ENCODE results near the gene PTPRO.
A peak's percentile ranks its signal among the peaks of the same experiment; 100 is the strongest.
"Not testable (repeated sequence)": the region's sequence is repeated elsewhere in the genome, so short reads cannot be mapped to it uniquely, and the experiment has no call there.

The PTPRO gene

GRCh38 chr12:15592934-15593333, 270.6 kb downstream of the PTPRO start:
- DNase-seq (ENCODE audit: extremely low spot score, insufficient read length, low read depth) (no peak), FAIRE-seq (no peak)

GRCh38 chr12:15596174-15596573, 273.9 kb downstream of the PTPRO start:
- FAIRE-seq = no peak
- DNase-seq (ENCODE audit: extremely low spot score, insufficient read length, low read depth) = no peak

- no peak for FAIRE-seq
- no peak for DNase-seq (ENCODE audit: extremely low spot score, insufficient read length, low read depth)
These were observed 275.0 kb downstream of the PTPRO start for GRCh38 chr12:15597125-15597830.

GRCh38 chr12:15599266-15600037, 277.1 kb downstream of the PTPRO start:
- DNase-seq (ENCODE audit: extremely low spot score, insufficient read length, low read depth) = no peak
- FAIRE-seq = peak; percentile 15

- FAIRE-seq (peak; percentile 29), DNase-seq (ENCODE audit: extremely low spot score, insufficient read length, low read depth) (no peak)
These were observed 278.1 kb downstream of the PTPRO start for GRCh38 chr12:15600223-15600935.

- DNase-seq (ENCODE audit: extremely low spot score, insufficient read length, low read depth) (no peak), FAIRE-seq (no peak)
These were observed 279.0 kb downstream of the PTPRO start for GRCh38 chr12:15601210-15601800.

- no peak for FAIRE-seq
- DNase-seq (ENCODE audit: extremely low spot score, insufficient read length, low read depth) = no peak
These were observed 279.9 kb downstream of the PTPRO start for GRCh38 chr12:15602051-15602672.

- DNase-seq (ENCODE audit: extremely low spot score, insufficient read length, low read depth) = no peak
- FAIRE-seq = no peak
These were observed 281.3 kb downstream of the PTPRO start for GRCh38 chr12:15603474-15604085.

- DNase-seq (ENCODE audit: extremely low spot score, insufficient read length, low read depth) (no peak), FAIRE-seq (no peak)
These were observed 283.7 kb downstream of the PTPRO start for GRCh38 chr12:15605881-15606590.

- DNase-seq (ENCODE audit: extremely low spot score, insufficient read length, low read depth) (no peak), FAIRE-seq (no peak)
These were observed 286.1 kb downstream of the PTPRO start for GRCh38 chr12:15608406-15608805.

- no peak for DNase-seq (ENCODE audit: extremely low spot score, insufficient read length, low read depth)
- FAIRE-seq = no peak
These were observed 286.6 kb downstream of the PTPRO start for GRCh38 chr12:15608941-15609340.

- DNase-seq (ENCODE audit: extremely low spot score, insufficient read length, low read depth) (no peak), FAIRE-seq (no peak)
These were observed 291.7 kb downstream of the PTPRO start for GRCh38 chr12:15613981-15614380.

GRCh38 chr12:15616495-15616894, 294.2 kb downstream of the PTPRO start:
- FAIRE-seq; DNase-seq (ENCODE audit: extremely low spot score, insufficient read length, low read depth): not testable (repeated sequence)

- DNase-seq (ENCODE audit: extremely low spot score, insufficient read length, low read depth) (no peak), FAIRE-seq (no peak)
These were observed 298.6 kb downstream of the PTPRO start for GRCh38 chr12:15620741-15621539.

- no peak for DNase-seq (ENCODE audit: extremely low spot score, insufficient read length, low read depth)
- no peak for FAIRE-seq
These were observed 302.8 kb downstream of the PTPRO start for GRCh38 chr12:15625075-15625474.

GRCh38 chr12:15627995-15628945, 306.0 kb downstream of the PTPRO start:
- FAIRE-seq = no peak
- no peak for DNase-seq (ENCODE audit: extremely low spot score, insufficient read length, low read depth)

GRCh38 chr12:15629108-15629507, 306.8 kb downstream of the PTPRO start:
- FAIRE-seq (peak; percentile 36), DNase-seq (ENCODE audit: extremely low spot score, insufficient read length, low read depth) (no peak)

Measured in GM18507 (cell line).